Loucy (cell line): ENCODE results near the gene CDK18.

ENCODE experiments used
- EZH2phosphoT487 ChIP-seq: fragments of 200-600 bp; IDR thresholded peaks from 2 replicates; pipeline ENCODE4 v1.6.1; 2018; ENCODE audit warnings: antibody characterized with exemption, mild to moderate bottlenecking, moderate library complexity, borderline replicate concordance
- TF ChIP-seq, protein P1 (sequence below): fragments of 200-600 bp; sonication (generic); conservative IDR thresholded peaks from 2 replicates; pipeline ENCODE4 v1.5.1; 2014; ENCODE audit warnings: mild to moderate bottlenecking, antibody characterized with exemption, low read length

GRCh38 chr1:205542367-205542766 is 37.9 kb downstream of the CDK18 start:
- TF ChIP-seq, protein P1, sequence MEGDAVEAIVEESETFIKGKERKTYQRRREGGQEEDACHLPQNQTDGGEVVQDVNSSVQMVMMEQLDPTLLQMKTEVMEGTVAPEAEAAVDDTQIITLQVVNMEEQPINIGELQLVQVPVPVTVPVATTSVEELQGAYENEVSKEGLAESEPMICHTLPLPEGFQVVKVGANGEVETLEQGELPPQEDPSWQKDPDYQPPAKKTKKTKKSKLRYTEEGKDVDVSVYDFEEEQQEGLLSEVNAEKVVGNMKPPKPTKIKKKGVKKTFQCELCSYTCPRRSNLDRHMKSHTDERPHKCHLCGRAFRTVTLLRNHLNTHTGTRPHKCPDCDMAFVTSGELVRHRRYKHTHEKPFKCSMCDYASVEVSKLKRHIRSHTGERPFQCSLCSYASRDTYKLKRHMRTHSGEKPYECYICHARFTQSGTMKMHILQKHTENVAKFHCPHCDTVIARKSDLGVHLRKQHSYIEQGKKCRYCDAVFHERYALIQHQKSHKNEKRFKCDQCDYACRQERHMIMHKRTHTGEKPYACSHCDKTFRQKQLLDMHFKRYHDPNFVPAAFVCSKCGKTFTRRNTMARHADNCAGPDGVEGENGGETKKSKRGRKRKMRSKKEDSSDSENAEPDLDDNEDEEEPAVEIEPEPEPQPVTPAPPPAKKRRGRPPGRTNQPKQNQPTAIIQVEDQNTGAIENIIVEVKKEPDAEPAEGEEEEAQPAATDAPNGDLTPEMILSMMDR, result no peak
- no peak for TF ChIP-seq EZH2phosphoT487
